Measurements from ENCODE around the gene PLSCR5. TPM values are rescaled to one million over a fixed set of nuclear protein-coding genes. Genes with fewer than 3 reads are reported as not detected.
A peak's percentile ranks its signal among the peaks of the same experiment; 100 is the strongest.

PLSCR5 gene
- polyA plus RNA-seq, 3 donors: not detected

DNA sequence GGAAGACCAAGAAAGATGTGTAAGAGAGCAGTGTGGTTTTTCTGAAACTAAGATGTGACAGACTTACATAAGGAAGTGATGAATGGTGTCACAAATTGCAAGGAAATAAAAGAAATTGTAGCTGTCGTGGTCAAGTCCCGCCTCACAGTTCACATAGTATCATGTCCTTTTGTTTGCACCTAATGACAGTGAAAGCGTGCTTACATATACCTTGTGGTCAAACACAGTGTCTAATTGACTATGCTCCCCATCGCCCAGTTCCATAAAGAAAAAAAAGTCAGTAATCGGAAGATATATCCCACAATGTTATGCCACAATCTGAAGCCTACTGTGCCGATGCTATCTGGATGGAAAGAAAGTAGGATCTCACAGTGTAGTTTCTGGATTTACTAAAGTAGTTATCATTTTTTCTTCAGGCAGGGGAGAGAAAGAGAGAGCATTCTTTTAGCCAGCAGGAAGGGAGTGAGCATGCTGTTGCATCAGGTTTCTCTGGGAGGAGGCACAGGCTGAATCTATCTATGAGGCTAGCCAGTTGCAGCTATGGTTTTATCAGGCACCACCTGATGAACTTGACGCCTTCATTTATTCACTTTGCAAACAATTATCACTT, 50.9 kb downstream of the PLSCR5 start:
- Mint-ChIP-seq H3K27ac (peak overlapping the region in 5 of 7 donors; percentile 60 to 86 (median 69)), H3K9me3 (no peaks in the 10 kb centered on the region), H3K36me3 (no peaks in the 10 kb centered on the region), H3K4me3 (peak overlapping the region in 1 of 2 donors; percentile 67), H3K4me1 (peaks cover 53% of the 10 kb centered on the region), H3K27me3 (ENCODE audit: low read depth in 3 of 3) (no peaks in the 10 kb centered on the region)
- Histone ChIP-seq H3K4me2 (replicated peaks; ENCODE audit: extremely low read depth, low read length, poor library complexity, severe bottlenecking) (peak overlapping the region; percentile 11), H3K36me3 (replicated peaks in 1 of 2; ENCODE audit: control insufficient read depth in 1 of 2, insufficient read depth in 2 of 2, low read length in 2 of 2) (no peaks in the 10 kb centered on the region), H3K4me1 (ENCODE audit: control insufficient read depth in 1 of 2, insufficient read depth in 2 of 2, low read length in 2 of 2) (peaks cover 46 to 58% of the 10 kb centered on the region in 2 donors), H4K20me1 (ENCODE audit: insufficient read depth, low read length) (no peaks in the 10 kb centered on the region), H3K4me3 (replicated peaks in 1 of 3; ENCODE audit: low read depth in 2 of 3, low read length in 3 of 3) (peak overlapping the region in 1 of 3 experiments; percentile 1), H3K27ac (ENCODE audit: low read depth in 1 of 2, low read length in 2 of 2) (peak overlapping the region in 1 of 2 donors; percentile 52), H3K9me3 (replicated peaks in 1 of 2; ENCODE audit: control insufficient read depth in 1 of 2, insufficient read depth in 1 of 2, low read length in 2 of 2) (no peaks in the 10 kb centered on the region), H2AFZ (ENCODE audit: insufficient read depth, low read depth, low read length, poor library complexity, severe bottlenecking) (peak overlapping the region; percentile 32), H3K27me3 (ENCODE audit: control insufficient read depth in 2 of 2, insufficient read depth in 2 of 2, low read length in 2 of 2) (no peaks in the 10 kb centered on the region), H3K79me2 (ENCODE audit: insufficient read depth, low read length) (no peaks in the 10 kb centered on the region), H3K9ac (ENCODE audit: insufficient read depth, low read length, poor library complexity, severe bottlenecking) (no peak overlapping the region)
- TF ChIP-seq, protein P1, sequence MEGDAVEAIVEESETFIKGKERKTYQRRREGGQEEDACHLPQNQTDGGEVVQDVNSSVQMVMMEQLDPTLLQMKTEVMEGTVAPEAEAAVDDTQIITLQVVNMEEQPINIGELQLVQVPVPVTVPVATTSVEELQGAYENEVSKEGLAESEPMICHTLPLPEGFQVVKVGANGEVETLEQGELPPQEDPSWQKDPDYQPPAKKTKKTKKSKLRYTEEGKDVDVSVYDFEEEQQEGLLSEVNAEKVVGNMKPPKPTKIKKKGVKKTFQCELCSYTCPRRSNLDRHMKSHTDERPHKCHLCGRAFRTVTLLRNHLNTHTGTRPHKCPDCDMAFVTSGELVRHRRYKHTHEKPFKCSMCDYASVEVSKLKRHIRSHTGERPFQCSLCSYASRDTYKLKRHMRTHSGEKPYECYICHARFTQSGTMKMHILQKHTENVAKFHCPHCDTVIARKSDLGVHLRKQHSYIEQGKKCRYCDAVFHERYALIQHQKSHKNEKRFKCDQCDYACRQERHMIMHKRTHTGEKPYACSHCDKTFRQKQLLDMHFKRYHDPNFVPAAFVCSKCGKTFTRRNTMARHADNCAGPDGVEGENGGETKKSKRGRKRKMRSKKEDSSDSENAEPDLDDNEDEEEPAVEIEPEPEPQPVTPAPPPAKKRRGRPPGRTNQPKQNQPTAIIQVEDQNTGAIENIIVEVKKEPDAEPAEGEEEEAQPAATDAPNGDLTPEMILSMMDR (IDR thresholded peaks at IDR 0.05): no peak
- intact Hi-C loops (cut with micrococcal nuclease): loop anchor here in 1 of 2 donors (10.0 kb wide), 1 partner anchor 49 kb away; no protein-coding TSS in a partner anchor
- DNase-seq: peak in 1 of 3 donors; percentile 14
- WGBS (ENCODE audit: insufficient coverage): 30% methylated on average over 3 of the region's 7 CpGs

DNA sequence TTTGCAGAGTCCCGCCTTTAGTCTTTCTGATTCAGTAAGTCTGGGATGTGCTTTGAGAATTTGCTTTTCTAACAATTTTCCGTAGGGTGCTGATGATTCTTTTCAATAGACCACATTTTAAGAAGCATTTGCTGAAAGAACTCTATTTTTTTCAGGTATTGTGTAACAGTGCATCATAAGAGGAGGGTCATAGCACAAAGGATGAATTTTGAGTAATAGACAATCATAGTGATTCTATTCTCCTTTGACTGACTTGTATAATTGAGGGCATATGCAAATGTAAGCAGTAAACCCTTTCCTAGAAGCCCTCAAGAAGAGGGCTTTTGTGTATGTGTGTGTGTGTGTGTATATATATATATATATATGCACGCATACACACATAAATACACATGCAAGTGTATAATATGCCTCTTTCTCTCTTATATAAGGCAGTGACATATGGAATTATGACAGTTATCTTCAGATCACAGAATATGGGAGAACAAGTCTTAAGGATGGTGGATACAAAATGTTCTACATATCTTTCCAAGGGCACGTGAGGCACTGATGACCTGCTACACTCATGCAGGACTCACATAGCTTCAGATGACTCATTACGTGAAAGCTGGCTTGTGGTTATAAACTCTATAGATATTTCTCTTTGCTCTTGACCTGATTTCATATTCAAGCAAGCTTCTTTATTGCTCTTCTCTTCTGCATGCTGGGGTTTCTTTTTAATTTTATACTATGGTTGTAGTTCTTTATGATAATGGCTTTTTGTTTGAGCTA, 54.2 kb downstream of the PLSCR5 start:
- peak overlapping the region in 1 of 2 donors; percentile 65 for H3K27ac ChIP-seq (ENCODE audit: low read depth in 1 of 2, low read length in 2 of 2)
- intact Hi-C loops (cut with micrococcal nuclease): loop anchor here in 1 of 2 donors (10.0 kb wide), 1 partner anchor 46 kb away; no protein-coding TSS in a partner anchor
- H3K9ac ChIP-seq (ENCODE audit: insufficient read depth, low read length, poor library complexity, severe bottlenecking): no peak overlapping the region
- H3K27ac Mint-ChIP-seq: peak overlapping the region in 6 of 7 donors; percentile 10 to 84 (median 74)
- no peaks in the 10 kb centered on the region for H3K9me3 Mint-ChIP-seq
- peak; percentile 59 to 75 (median 74) for DNase-seq
- H3K36me3 ChIP-seq (replicated peaks in 1 of 2; ENCODE audit: control insufficient read depth in 1 of 2, insufficient read depth in 2 of 2, low read length in 2 of 2): no peaks in the 10 kb centered on the region
- no peaks in the 10 kb centered on the region for H3K27me3 ChIP-seq (ENCODE audit: control insufficient read depth in 2 of 2, insufficient read depth in 2 of 2, low read length in 2 of 2)
- H3K4me3 Mint-ChIP-seq: no peak overlapping the region
- H3K36me3 Mint-ChIP-seq: no peaks in the 10 kb centered on the region
- H3K4me3 ChIP-seq (replicated peaks in 1 of 3; ENCODE audit: low read depth in 2 of 3, low read length in 3 of 3): peak overlapping the region in 1 of 3 experiments; percentile 33
- H3K4me1 ChIP-seq (ENCODE audit: control insufficient read depth in 1 of 2, insufficient read depth in 2 of 2, low read length in 2 of 2): peaks cover 33 to 40% of the 10 kb centered on the region in 2 donors
- H3K4me1 Mint-ChIP-seq: peaks cover 37% of the 10 kb centered on the region
- no CpG with 5 or more reads among the region's 5 CpGs for WGBS (ENCODE audit: insufficient coverage)
- no peaks in the 10 kb centered on the region for H4K20me1 ChIP-seq (ENCODE audit: insufficient read depth, low read length)
- H3K79me2 ChIP-seq (ENCODE audit: insufficient read depth, low read length): no peaks in the 10 kb centered on the region
- H3K4me2 ChIP-seq (replicated peaks; ENCODE audit: extremely low read depth, low read length, poor library complexity, severe bottlenecking): peak overlapping the region; percentile 53
- no peaks in the 10 kb centered on the region for H3K27me3 Mint-ChIP-seq (ENCODE audit: low read depth in 3 of 3)
- TF ChIP-seq, protein P1 (IDR thresholded peaks at IDR 0.05): no peak
- H3K9me3 ChIP-seq (replicated peaks in 1 of 2; ENCODE audit: control insufficient read depth in 1 of 2, insufficient read depth in 1 of 2, low read length in 2 of 2): no peaks in the 10 kb centered on the region
- peak overlapping the region; percentile 70 for H2AFZ ChIP-seq (ENCODE audit: insufficient read depth, low read depth, low read length, poor library complexity, severe bottlenecking)

All from CD14-positive monocyte (primary cell).